Measurements from ENCODE around the gene PNISR.

Gene PNISR

GRCh38 chr6:99390896-99391295 is 34.2 kb downstream of the PNISR start:
- no peak for DNase-seq (ENCODE audit: low read depth)
- no peak for TF ChIP-seq CTCF (IDR thresholded peaks at IDR 0.05; ENCODE audit: low read depth, low read length, missing control alignments)
- H3K4me3 ChIP-seq (ENCODE audit: low read depth, low read length), result no peak overlapping the region

- no peak overlapping the region for H3K4me3 ChIP-seq (ENCODE audit: low read depth, low read length)
- no peak for DNase-seq (ENCODE audit: low read depth)
- no peak for TF ChIP-seq CTCF (IDR thresholded peaks at IDR 0.05; ENCODE audit: low read depth, low read length, missing control alignments)
Measured at GRCh38 chr6:99384507-99384906, 40.6 kb downstream of the PNISR start.

- TF ChIP-seq CTCF (IDR thresholded peaks at IDR 0.05; ENCODE audit: low read depth, low read length, missing control alignments), result no peak
- H3K4me3 ChIP-seq (ENCODE audit: low read depth, low read length), result no peak overlapping the region
- DNase-seq (ENCODE audit: low read depth), result no peak
Measured at GRCh38 chr6:99378636-99379035, 46.5 kb downstream of the PNISR start.

GRCh38 chr6:99369533-99369932 is 55.6 kb downstream of the PNISR start:
- TF ChIP-seq CTCF (IDR thresholded peaks at IDR 0.05; ENCODE audit: low read depth, low read length, missing control alignments), result no peak
- no peak overlapping the region for H3K4me3 ChIP-seq (ENCODE audit: low read depth, low read length)
- DNase-seq (ENCODE audit: low read depth), result no peak

- no peak overlapping the region for H3K4me3 ChIP-seq (ENCODE audit: low read depth, low read length)
- DNase-seq (ENCODE audit: low read depth), result no peak
- TF ChIP-seq CTCF (IDR thresholded peaks at IDR 0.05; ENCODE audit: low read depth, low read length, missing control alignments), result no peak
Measured at GRCh38 chr6:99366852-99367251, 58.3 kb downstream of the PNISR start.

GRCh38 chr6:99364026-99364425 is 61.1 kb downstream of the PNISR start:
- TF ChIP-seq CTCF (IDR thresholded peaks at IDR 0.05; ENCODE audit: low read depth, low read length, missing control alignments), result no peak
- no peak overlapping the region for H3K4me3 ChIP-seq (ENCODE audit: low read depth, low read length)
- peak; percentile 19 for DNase-seq (ENCODE audit: low read depth)

GRCh38 chr6:99362678-99363268 is 62.3 kb downstream of the PNISR start:
- no peak overlapping the region for H3K4me3 ChIP-seq (ENCODE audit: low read depth, low read length)
- no peak for TF ChIP-seq CTCF (IDR thresholded peaks at IDR 0.05; ENCODE audit: low read depth, low read length, missing control alignments)
- no peak for DNase-seq (ENCODE audit: low read depth)
